ENCODE results near the gene VSTM2A. TPM values are rescaled to one million over a fixed set of nuclear protein-coding genes. Genes with fewer than 3 reads are reported as not detected.
A peak's percentile ranks its signal among the peaks of the same experiment; 100 is the strongest.

The VSTM2A gene
- total RNA-seq, 6 donors from 2014 or later, result not detected

DNA sequence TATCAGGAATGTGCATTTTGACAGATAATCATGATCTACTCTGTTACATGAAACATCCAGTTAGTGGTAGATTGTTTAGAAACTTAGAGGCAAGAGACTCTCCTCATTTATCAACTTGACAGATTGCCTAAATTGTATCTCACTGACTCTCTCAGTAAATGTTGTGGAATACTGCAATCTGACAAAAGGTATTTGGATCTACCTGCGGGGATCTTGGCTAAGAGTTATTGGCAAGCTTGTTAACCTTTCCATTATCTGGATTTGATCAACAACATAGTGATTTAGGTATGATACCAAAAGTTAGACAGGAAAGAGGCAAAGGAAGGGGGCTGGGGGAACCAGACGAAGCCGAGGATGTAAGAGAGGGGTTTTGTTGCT, 2.0 kb downstream of the VSTM2A start:
- TF ChIP-seq POLR2AphosphoS5 (IDR thresholded peaks at IDR 0.05), result no peak
- TF ChIP-seq POLR2A (IDR thresholded peaks at IDR 0.05), result no peak
- TF ChIP-seq, protein P1, sequence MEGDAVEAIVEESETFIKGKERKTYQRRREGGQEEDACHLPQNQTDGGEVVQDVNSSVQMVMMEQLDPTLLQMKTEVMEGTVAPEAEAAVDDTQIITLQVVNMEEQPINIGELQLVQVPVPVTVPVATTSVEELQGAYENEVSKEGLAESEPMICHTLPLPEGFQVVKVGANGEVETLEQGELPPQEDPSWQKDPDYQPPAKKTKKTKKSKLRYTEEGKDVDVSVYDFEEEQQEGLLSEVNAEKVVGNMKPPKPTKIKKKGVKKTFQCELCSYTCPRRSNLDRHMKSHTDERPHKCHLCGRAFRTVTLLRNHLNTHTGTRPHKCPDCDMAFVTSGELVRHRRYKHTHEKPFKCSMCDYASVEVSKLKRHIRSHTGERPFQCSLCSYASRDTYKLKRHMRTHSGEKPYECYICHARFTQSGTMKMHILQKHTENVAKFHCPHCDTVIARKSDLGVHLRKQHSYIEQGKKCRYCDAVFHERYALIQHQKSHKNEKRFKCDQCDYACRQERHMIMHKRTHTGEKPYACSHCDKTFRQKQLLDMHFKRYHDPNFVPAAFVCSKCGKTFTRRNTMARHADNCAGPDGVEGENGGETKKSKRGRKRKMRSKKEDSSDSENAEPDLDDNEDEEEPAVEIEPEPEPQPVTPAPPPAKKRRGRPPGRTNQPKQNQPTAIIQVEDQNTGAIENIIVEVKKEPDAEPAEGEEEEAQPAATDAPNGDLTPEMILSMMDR (IDR thresholded peaks at IDR 0.05), result no peak
- no peak for TF ChIP-seq EP300 (IDR thresholded peaks at IDR 0.05)
- Histone ChIP-seq H3K36me3 (no peaks in the 10 kb centered on the region), H3K9me3 (no peaks in the 10 kb centered on the region), H3K4me1 (peaks cover 12 to 19% (median 15%) of the 10 kb centered on the region in 4 donors), H3K4me3 (no peak overlapping the region), H3K27me3 (peaks cover 0 to 29% (median 11%) of the 10 kb centered on the region in 4 donors), H3K27ac (no peak overlapping the region)
- no peak for ATAC-seq (ENCODE audit: low FRiP score in 2 of 2)
- 3 to 5% methylated on average over 3 of the region's 3 CpGs for WGBS, 2 donors
- DNase-seq, result no peak

DNA sequence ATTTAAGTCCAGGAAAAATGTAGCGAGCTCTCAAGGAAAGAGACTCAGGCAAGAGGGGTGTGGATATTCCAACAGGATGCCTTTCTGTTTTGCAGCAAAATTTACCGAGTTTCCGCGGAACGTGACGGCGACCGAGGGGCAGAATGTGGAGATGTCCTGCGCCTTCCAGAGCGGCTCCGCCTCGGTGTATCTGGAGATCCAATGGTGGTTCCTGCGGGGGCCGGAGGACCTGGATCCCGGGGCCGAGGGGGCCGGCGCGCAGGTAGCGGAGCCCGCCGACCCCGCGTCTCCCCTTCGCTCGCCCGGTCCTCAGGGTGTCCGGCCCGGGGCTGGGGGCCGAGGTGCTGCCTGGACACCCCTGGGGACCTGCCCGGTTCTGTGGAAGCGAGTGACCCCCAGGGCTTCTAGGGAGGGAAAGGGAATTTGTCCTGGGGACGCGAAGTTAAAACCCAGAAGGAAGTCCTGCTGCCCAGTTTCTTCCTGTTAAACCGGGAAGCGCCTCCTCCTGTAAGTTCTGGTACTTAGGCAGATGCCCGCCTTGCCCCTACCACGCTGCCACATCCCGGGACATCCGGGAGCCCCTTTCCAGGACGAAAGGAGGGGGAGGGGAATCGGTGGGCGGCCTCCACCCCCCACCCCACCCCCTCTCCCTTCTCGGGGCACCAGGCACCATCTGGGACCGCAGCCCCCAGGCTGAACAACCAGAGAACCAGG, 2.5 kb downstream of the VSTM2A start:
- H3K27me3 ChIP-seq, result peaks cover 0 to 29% (median 11%) of the 10 kb centered on the region in 4 donors
- TF ChIP-seq, protein P1 (IDR thresholded peaks at IDR 0.05), result no peak
- TF ChIP-seq EP300 (IDR thresholded peaks at IDR 0.05), result no peak
- no peak for TF ChIP-seq POLR2AphosphoS5 (IDR thresholded peaks at IDR 0.05)
- TF ChIP-seq POLR2A (IDR thresholded peaks at IDR 0.05), result no peak
- no peaks in the 10 kb centered on the region for H3K9me3 ChIP-seq
- H3K4me3 ChIP-seq, result no peak overlapping the region
- WGBS, 2 donors, result 1 to 4% methylated on average over 21 to 45 of the region's 45 CpGs
- no peaks in the 10 kb centered on the region for H3K36me3 ChIP-seq
- peaks cover 12 to 19% (median 15%) of the 10 kb centered on the region in 4 donors for H3K4me1 ChIP-seq
- DNase-seq (peak in 1 of 2 donors; percentile 60), ATAC-seq (ENCODE audit: low FRiP score in 2 of 2) (no peak)
- H3K27ac ChIP-seq, result no peak overlapping the region

DNA sequence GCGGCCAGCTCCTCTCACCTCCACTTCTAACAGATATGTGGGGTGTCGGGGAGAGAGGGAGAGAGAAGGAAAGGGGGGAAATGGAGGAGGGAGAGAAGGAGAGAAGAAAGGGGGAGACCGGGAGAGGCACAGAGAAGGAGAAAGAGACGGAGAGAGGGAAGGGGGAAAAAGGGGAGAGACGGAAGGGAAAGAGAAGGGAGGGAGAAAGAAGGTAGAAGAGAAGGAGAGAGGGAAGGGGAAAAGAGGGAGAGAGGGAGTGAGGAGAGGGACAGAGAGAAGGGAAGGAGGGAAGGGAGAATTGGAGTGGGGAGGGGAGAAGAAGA, 3.0 kb downstream of the VSTM2A start:
- TF ChIP-seq POLR2AphosphoS5 (IDR thresholded peaks at IDR 0.05) (no peak), POLR2A (IDR thresholded peaks at IDR 0.05) (no peak), EP300 (IDR thresholded peaks at IDR 0.05) (no peak)
- TF ChIP-seq, protein P1 (IDR thresholded peaks at IDR 0.05), result no peak
- H3K4me3 ChIP-seq, result no peak overlapping the region
- no peaks in the 10 kb centered on the region for H3K9me3 ChIP-seq
- no peak overlapping the region for H3K27ac ChIP-seq
- peaks cover 12 to 19% (median 15%) of the 10 kb centered on the region in 4 donors for H3K4me1 ChIP-seq
- H3K27me3 ChIP-seq, result peaks cover 0 to 29% (median 11%) of the 10 kb centered on the region in 4 donors
- DNase-seq, result no peak
- ATAC-seq (ENCODE audit: low FRiP score in 2 of 2), result no peak
- no peaks in the 10 kb centered on the region for H3K36me3 ChIP-seq
- 13 to 17% methylated on average over 5 of the region's 5 CpGs for WGBS, 2 donors

DNA sequence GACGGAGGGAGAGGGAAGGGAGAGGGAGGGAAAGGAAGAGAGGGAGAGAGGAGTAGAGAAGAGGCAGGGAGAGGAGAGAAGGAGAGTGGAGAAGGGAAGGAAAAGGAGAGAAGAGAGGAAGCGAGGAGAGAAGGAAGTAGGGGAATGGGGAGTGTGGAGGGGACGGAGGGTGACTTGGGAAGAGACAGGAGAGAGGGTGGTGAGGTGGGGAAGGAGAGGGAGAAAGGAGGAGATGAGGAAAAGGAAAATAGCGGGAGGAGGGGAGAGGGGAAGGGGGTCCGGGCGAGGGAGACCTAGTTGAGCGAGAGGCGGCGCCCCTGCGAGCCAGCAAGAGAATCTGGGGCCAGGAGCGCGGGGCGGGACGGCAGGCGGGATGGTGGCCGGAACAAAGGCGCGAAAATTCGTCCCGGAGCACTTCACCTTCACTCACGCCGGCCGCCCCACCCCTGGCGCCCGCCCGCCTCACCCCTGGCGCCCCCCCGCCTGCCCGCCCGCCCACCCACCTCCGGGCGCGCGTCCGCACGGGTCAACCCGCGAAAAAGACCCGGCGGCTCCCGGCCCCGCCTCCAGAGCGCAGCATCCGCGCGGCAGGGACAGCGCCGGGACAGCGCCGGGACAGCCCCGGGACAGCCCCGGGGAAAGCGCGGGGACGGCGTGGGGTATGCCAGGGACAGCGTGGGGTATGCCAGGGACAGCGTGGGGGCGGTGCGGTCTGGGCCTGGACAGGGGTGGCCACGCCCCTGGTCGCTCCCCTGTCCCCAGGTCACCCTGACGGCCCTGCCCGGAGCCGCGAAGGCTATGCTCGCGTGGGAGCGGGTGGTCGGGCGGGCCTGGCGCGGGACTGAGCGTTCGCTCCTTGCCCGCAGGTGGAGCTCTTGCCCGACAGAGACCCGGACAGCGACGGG, 4.2 kb downstream of the VSTM2A start:
- 7% methylated on average over 20 to 21 of the region's 80 CpGs for WGBS, 2 donors

More for the DNA sequence above, 4.2 kb downstream of the VSTM2A start:
- H3K4me3 ChIP-seq, result peak overlapping the region in 3 of 4 donors; percentile 10 to 23 (median 18)
- no peaks in the 10 kb centered on the region for H3K36me3 ChIP-seq
- ATAC-seq (ENCODE audit: low FRiP score in 2 of 2), result no peak
- H3K4me1 ChIP-seq, result peaks cover 12 to 19% (median 15%) of the 10 kb centered on the region in 4 donors
- no peaks in the 10 kb centered on the region for H3K9me3 ChIP-seq
- H3K27me3 ChIP-seq, result peaks cover 0 to 29% (median 11%) of the 10 kb centered on the region in 4 donors
- H3K27ac ChIP-seq, result no peak overlapping the region
- DNase-seq, result peak in 1 of 2 donors; percentile 82
- TF ChIP-seq, protein P1 (IDR thresholded peaks at IDR 0.05), result no peak
- TF ChIP-seq POLR2A (IDR thresholded peaks at IDR 0.05) (no peak), POLR2AphosphoS5 (IDR thresholded peaks at IDR 0.05) (no peak), EP300 (IDR thresholded peaks at IDR 0.05) (no peak)
